ACC112 (cell line): ENCODE measurements around the gene GCDH.

ENCODE experiments used
- H2AFZ ChIP-seq: fragments of 200-600 bp; sonication (generic); one replicate; pipeline ENCODE4 v1.6.0; 2017; ENCODE audit warnings: antibody characterized with exemption, low read length; ENCODE audit not compliant: unreplicated experiment
- H3K27ac ChIP-seq: fragments of 200-600 bp; sonication (generic); 2 replicates; pipeline ENCODE4 v1.5.1; 2014; ENCODE audit warnings: low read depth, mild to moderate bottlenecking, antibody characterized with exemption, low read length, moderate library complexity
- H3K27me3 ChIP-seq: fragments of 200-600 bp; sonication (generic); 2 replicates; pipeline ENCODE4 v1.6.1; 2014; ENCODE audit warnings: mild to moderate bottlenecking, antibody characterized with exemption, low read length, moderate library complexity, mixed read lengths; ENCODE audit not compliant: insufficient read depth
- H3K36me3 ChIP-seq: fragments of 200-600 bp; sonication (generic); 2 replicates; pipeline ENCODE4 v1.6.1; 2016; ENCODE audit warnings: mild to moderate bottlenecking, antibody characterized with exemption, low read length, moderate library complexity, mixed read lengths; ENCODE audit not compliant: insufficient read depth
- H3K4me1 ChIP-seq: fragments of 200-600 bp; sonication (generic); one replicate; pipeline ENCODE4 v1.6.1; 2016; ENCODE audit warnings: low read length, mixed read lengths; ENCODE audit not compliant: insufficient read depth, unreplicated experiment, control insufficient read depth
- H3K4me3 ChIP-seq: fragments of 200-600 bp; sonication (generic); 2 replicates; pipeline ENCODE4 v1.5.1; 2014; ENCODE audit warnings: mild to moderate bottlenecking, low read depth, low read length
- H3K79me2 ChIP-seq: fragments of 200-600 bp; sonication (generic); one replicate; pipeline ENCODE4 v1.6.0; 2016; ENCODE audit warnings: low read length; ENCODE audit not compliant: control insufficient read depth, unreplicated experiment, insufficient read depth

The GCDH gene

DNA sequence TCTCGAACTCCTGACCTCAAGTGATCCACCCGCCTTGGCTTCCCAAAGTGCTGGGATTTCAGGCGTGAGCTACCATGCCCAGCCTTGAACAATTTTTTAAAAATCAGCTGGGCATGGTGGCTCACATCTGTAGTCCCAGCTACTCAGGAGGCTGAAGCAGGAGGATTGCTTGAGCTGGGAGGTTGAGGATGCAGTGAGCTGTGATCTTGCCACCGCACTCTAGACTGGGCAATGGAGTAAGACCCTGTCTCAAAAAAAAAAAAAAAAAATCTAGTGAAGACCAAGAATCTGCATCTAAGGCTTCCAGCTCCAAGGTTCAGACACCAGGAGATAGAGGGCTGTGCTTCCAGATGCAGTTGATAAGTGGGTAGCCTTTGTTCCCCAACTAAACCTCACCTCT lies 26.8 kb upstream of the GCDH start:
- Histone ChIP-seq H3K36me3 (no peaks in the 10 kb centered on the region), H2AFZ (no peak overlapping the region), H3K4me3 (no peak overlapping the region), H3K27ac (no peak overlapping the region), H3K4me1 (no peaks in the 10 kb centered on the region), H3K79me2 (no peaks in the 10 kb centered on the region), H3K27me3 (0 out of 2 replicates have a peak, but pooled peaks cover 2% of the 10 kb centered on the region)

GRCh38 chr19:12864721-12865715 lies 25.9 kb upstream of the GCDH start:
- Histone ChIP-seq H2AFZ (no peak overlapping the region), H3K79me2 (no peaks in the 10 kb centered on the region), H3K4me3 (no peak overlapping the region), H3K27ac (no peak overlapping the region), H3K27me3 (0 out of 2 replicates have a peak, but pooled peaks cover 2% of the 10 kb centered on the region), H3K4me1 (no peaks in the 10 kb centered on the region), H3K36me3 (no peaks in the 10 kb centered on the region)

DNA sequence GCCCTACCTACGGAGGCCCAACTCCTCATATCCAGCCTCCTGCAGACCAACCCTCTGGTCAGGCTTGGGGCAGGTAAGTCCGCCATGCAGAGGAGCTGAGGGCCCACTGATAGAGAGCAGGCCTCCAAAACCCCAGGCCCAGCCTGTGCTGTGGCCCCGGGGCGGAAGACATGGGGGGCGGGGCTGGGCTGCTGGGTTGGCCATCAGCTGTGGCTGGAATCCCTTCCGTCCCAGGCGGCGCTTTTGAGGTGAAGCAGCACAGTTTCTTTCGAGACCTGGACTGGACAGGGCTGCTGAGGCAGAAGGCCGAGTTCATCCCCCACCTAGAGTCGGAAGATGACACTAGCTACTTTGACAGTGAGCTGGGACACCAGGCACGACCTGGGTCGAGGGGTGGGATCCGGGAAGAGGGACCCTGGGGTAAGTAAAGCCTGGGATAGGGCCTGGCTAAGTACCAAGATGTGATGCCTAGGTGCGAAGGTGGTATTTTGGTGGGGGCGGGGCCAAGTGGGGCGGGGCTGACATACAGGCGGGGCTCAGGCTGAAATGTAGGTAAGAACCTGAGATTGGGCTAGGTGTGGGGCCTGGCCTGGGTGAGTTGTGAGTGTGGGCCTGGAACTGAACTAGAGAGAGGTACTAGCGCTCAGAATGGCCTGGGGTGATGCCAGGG lies 25.1 kb upstream of the GCDH start:
- Histone ChIP-seq H2AFZ (no peak overlapping the region), H3K4me3 (no peak overlapping the region), H3K27ac (no peak overlapping the region), H3K27me3 (0 out of 2 replicates have a peak, but pooled peaks cover 2% of the 10 kb centered on the region), H3K4me1 (no peaks in the 10 kb centered on the region), H3K79me2 (no peaks in the 10 kb centered on the region), H3K36me3 (no peaks in the 10 kb centered on the region)

DNA sequence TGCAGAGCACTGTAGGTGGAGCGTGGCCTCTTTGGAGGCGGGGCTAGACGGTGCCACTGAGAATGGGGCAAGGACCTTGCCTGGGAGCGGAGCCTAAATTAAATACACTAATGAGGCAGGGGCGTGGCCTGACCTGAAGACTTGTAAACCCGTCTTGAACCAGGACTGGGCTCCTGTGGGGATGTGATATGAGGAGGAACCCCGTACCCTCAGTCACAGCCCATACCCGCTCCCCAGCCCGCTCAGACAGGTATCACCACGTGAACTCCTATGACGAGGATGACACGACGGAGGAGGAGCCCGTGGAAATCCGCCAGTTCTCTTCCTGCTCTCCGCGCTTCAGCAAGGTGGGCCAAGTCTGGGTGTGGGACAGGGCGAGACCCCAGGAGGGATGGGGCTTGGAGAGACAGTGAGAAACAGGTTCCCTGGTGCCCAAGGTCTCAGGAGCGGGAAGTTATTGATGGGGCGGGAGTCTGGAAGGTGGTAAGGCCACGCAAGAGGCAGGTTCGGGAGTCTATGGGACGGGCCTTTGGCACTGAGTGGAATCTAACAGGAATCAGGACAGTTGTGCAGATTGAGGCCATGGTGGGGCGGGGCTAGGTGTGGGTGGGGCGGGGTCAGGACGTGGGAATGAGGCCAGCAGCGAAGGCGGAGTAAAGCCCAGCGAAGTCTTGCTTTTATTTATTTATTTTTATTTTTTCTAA lies 24.4 kb upstream of the GCDH start:
- no peak overlapping the region for H3K27ac ChIP-seq
- no peaks in the 10 kb centered on the region for H3K36me3 ChIP-seq
- H3K27me3 ChIP-seq: 0 out of 2 replicates have a peak, but pooled peaks cover 2% of the 10 kb centered on the region
- no peaks in the 10 kb centered on the region for H3K4me1 ChIP-seq
- H3K4me3 ChIP-seq: no peak overlapping the region
- H3K79me2 ChIP-seq: no peaks in the 10 kb centered on the region
- no peak overlapping the region for H2AFZ ChIP-seq

- H3K36me3 ChIP-seq: no peaks in the 10 kb centered on the region
- peak overlapping the region; percentile 38 for H2AFZ ChIP-seq
- peak overlapping the region; percentile 49 for H3K4me3 ChIP-seq
- no peaks in the 10 kb centered on the region for H3K4me1 ChIP-seq
- no peaks in the 10 kb centered on the region for H3K79me2 ChIP-seq
- 0 out of 2 replicates have a peak, but pooled peaks cover 2% of the 10 kb centered on the region for H3K27me3 ChIP-seq
- H3K27ac ChIP-seq: no peak overlapping the region
These were observed 23.6 kb upstream of the GCDH start for GRCh38 chr19:12867120-12868099.

DNA sequence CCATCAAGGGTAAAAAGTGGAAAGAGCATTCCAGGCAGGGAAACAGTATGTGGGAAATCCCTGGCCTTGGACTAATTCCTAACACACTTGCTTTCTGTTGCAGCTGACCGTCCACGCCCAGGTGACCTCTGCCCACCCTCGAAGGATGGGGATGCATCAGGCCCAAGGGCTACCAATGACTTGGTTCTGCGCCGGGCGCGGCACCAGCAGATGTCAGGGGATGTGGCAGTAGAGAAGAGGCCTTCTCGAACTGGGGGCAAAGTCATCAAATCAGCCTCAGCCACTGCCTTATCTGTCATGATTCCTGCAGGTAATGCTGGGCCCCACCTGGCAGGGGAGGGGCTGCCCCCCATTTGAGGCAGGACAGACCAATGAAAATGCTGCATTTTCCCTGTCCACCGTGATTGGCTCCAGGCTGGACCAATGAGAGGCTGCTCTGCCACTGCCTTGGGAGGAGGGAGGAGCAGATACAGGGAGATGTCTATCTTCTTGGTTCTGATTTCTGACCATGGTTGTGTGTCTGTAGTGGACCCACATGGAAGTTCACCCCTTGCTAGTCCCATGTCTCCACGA lies 22.3 kb upstream of the GCDH start:
- no peak overlapping the region for H3K4me3 ChIP-seq
- no peaks in the 10 kb centered on the region for H3K4me1 ChIP-seq
- H3K27ac ChIP-seq: no peak overlapping the region
- no peaks in the 10 kb centered on the region for H3K79me2 ChIP-seq
- no peak overlapping the region for H2AFZ ChIP-seq
- no peaks in the 10 kb centered on the region for H3K36me3 ChIP-seq
- 0 out of 2 replicates have a peak, but pooled peaks cover 2% of the 10 kb centered on the region for H3K27me3 ChIP-seq

DNA sequence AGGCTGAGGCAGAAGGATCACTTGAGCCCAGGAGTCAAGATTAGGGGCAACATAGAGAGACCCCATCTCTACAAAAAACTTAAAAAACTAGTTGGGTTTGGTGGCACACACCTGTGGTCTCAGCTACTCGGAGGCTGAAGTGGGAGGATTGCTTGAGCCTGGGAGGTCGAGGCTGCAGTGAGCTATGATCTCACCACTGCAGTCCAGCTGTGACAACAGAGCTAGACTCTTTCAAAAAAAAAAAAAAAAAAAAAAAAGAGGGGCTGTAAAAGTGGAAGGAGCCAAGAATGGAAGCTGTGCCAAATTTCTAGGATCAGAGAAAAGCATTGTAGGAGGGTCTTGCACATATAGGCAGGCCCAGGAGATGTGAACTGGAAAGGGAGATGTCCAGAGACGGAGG lies 19.3 kb upstream of the GCDH start:
- Histone ChIP-seq H3K36me3 (no peaks in the 10 kb centered on the region), H2AFZ (no peak overlapping the region), H3K27me3 (no peaks in the 10 kb centered on the region), H3K4me3 (no peak overlapping the region), H3K4me1 (no peaks in the 10 kb centered on the region), H3K27ac (no peak overlapping the region), H3K79me2 (no peaks in the 10 kb centered on the region)

DNA sequence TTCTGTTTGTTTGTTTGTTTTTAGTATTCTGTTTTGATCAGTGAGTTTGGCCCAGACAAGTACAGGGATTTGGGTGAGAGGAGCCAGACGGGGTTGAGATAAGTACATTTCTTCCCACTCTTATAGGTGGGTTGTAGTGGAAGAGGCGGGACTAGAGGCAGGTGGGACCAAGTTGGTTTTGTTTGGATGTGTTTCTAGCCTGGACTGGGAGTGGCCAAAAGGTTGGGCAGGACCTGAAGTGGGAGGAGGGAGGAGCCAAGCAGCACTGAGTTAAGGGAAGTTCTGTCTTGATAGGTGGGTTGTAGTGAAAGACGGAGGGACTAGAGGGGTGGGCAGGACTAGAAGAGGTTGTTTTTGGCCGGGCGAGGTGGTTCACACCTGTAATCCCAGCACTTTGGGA lies 18.7 kb upstream of the GCDH start:
- no peaks in the 10 kb centered on the region for H3K27me3 ChIP-seq
- H2AFZ ChIP-seq: no peak overlapping the region
- H3K79me2 ChIP-seq: no peaks in the 10 kb centered on the region
- no peak overlapping the region for H3K27ac ChIP-seq
- H3K4me3 ChIP-seq: no peak overlapping the region
- H3K4me1 ChIP-seq: no peaks in the 10 kb centered on the region
- no peaks in the 10 kb centered on the region for H3K36me3 ChIP-seq

DNA sequence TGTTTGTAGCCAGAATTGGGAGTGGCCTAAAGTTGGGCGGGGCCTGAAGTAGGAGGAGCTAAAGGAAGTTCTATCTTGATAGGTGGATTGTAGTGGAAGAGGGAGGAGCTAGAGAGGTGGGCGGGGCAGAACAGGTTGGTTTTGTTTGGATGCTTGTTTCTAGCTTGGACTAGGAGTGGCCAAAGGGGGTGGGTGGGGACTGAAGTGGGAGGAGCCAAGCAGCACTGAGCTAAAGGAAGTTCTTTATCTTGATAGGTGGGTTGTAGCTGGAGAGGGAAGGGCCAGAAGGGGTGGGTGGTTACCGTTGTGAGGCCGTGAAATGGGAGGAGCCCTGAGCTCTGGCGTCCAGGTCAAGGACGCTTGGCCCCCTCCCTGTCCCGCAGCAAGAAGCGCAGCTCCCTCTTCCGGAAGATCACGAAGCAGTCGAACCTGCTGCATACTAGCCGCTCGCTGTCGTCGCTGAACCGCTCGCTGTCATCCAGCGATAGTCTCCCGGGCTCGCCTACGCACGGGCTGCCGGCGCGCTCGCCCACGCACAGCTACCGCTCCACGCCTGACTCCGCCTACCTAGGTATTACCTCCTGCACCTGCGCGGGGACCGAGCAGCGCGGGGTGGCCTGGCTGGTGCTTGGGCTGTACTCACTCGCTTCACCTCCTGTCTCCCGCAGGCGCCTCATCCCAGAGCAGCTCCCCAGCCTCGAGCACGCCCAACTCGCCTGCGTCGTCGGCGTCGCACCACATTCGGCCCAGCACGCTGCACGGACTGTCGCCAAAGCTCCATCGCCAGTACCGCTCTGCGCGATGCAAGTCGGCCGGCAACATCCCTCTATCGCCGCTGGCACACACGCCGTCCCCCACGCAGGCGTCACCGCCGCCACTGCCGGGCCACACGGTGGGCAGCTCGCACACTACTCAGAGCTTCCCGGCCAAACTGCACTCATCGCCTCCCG lies 17.7 kb upstream of the GCDH start:
- Histone ChIP-seq H3K36me3 (no peaks in the 10 kb centered on the region), H3K4me1 (no peaks in the 10 kb centered on the region), H3K79me2 (no peaks in the 10 kb centered on the region), H3K27ac (no peak overlapping the region), H2AFZ (no peak overlapping the region), H3K27me3 (no peaks in the 10 kb centered on the region), H3K4me3 (no peak overlapping the region)
